HG02973 (cell line): ENCODE results near the gene ZFY.
"Not testable (repeated sequence)": the region's sequence is repeated elsewhere in the genome, so short reads cannot be mapped to it uniquely, and the experiment has no call there.

Experiments
- ATAC-seq: cut with Tn5 transposase; IDR thresholded peaks from one replicate; pipeline ENCODE4 v1.9.1; 2021; ENCODE audit warnings: moderate library complexity; ENCODE audit not compliant: unreplicated experiment

ZFY gene

GRCh38 chrY:2972708-2973107 is 37.5 kb downstream of the ZFY start:
- no peak for ATAC-seq

GRCh38 chrY:2973110-2973751 is 38.0 kb downstream of the ZFY start:
- ATAC-seq: no peak

- ATAC-seq: no peak
Measured at GRCh38 chrY:2979283-2979682, 44.1 kb downstream of the ZFY start.

- no peak for ATAC-seq
Measured at GRCh38 chrY:2984491-2984890, 49.3 kb downstream of the ZFY start.

GRCh38 chrY:2987178-2987577 is 52.0 kb downstream of the ZFY start:
- ATAC-seq: not testable (repeated sequence)

GRCh38 chrY:2997369-2997768 is 62.2 kb downstream of the ZFY start:
- not testable (repeated sequence) for ATAC-seq

- ATAC-seq: no peak
Measured at GRCh38 chrY:3002190-3002589, 67.0 kb downstream of the ZFY start.

- ATAC-seq: no peak
Measured at GRCh38 chrY:3002680-3003515, 67.7 kb downstream of the ZFY start.

GRCh38 chrY:3003516-3003830 is 68.3 kb downstream of the ZFY start:
- no peak for ATAC-seq

GRCh38 chrY:3003846-3004245 is 68.7 kb downstream of the ZFY start:
- ATAC-seq: peak; percentile 39

GRCh38 chrY:3006031-3006430 is 70.8 kb downstream of the ZFY start:
- ATAC-seq: not testable (repeated sequence)

- no peak for ATAC-seq
Measured at GRCh38 chrY:3007967-3008366, 72.8 kb downstream of the ZFY start.

- ATAC-seq: no peak
Measured at GRCh38 chrY:3012226-3012625, 77.0 kb downstream of the ZFY start.

GRCh38 chrY:3016594-3016993 is 81.4 kb downstream of the ZFY start:
- ATAC-seq: no peak

GRCh38 chrY:3018546-3018945 is 83.4 kb downstream of the ZFY start:
- no peak for ATAC-seq

GRCh38 chrY:3019584-3019983 is 84.4 kb downstream of the ZFY start:
- ATAC-seq: no peak

- ATAC-seq: no peak
Measured at GRCh38 chrY:3021176-3021575, 86.0 kb downstream of the ZFY start.

GRCh38 chrY:3023606-3024005 is 88.4 kb downstream of the ZFY start:
- no peak for ATAC-seq

GRCh38 chrY:3025357-3025756 is 90.2 kb downstream of the ZFY start:
- no peak for ATAC-seq
